Heart right ventricle (tissue), 16 donors: ENCODE measurements around the gene MPC1. TPM values are rescaled to one million over a fixed set of nuclear protein-coding genes. Genes with fewer than 3 reads are reported as not detected.

Source experiments
- ATAC-seq, 8 donors: fragments of 200-7000 bp; cut with Tn5 transposase; one replicate each; pipeline ENCODE4 v1.9.1; 2020; ENCODE audit warnings: mild to moderate bottlenecking in 8 of 8, moderate library complexity in 8 of 8, moderate number of reproducible peaks in 1 of 8
- DNase-seq, 2 donors: peaks; one replicate each; pipeline ENCODE4 v3.0.0-alpha.2; 2020
- H3K27ac ChIP-seq, 10 donors: fragments of 200-600 bp; sonication (generic) in 2 of 10; one replicate each; pipeline versions ENCODE4 v1.5.0 to v1.8.0; 2020 to 2022; ENCODE audit warnings: mild to moderate bottlenecking in 3 of 10
- H3K27me3 ChIP-seq, 7 donors: fragments of 200-600 bp; one replicate each; pipeline ENCODE4 v1.8.0; 2021 to 2022; ENCODE audit warnings: mild to moderate bottlenecking in 2 of 7
- H3K36me3 ChIP-seq, 9 donors: fragments of 200-600 bp; sonication (generic) in 1 of 9; one replicate each; pipeline versions ENCODE4 v1.5.0 to v1.8.0; 2020 to 2022; ENCODE audit warnings: mild to moderate bottlenecking in 2 of 9
- H3K4me1 ChIP-seq, 9 donors: fragments of 200-600 bp; sonication (generic) in 1 of 9; one replicate each; pipeline versions ENCODE4 v1.5.0 to v1.8.0; 2020 to 2022; ENCODE audit warnings: mild to moderate bottlenecking in 4 of 9
- H3K4me3 ChIP-seq, 10 donors: fragments of 200-600 bp; sonication (generic) in 2 of 10; one replicate each; pipeline versions ENCODE4 v1.5.0 to v1.8.0; 2020 to 2022; ENCODE audit warnings: mild to moderate bottlenecking in 7 of 10, moderate library complexity in 2 of 10
- H3K9me3 ChIP-seq, 11 donors: fragments of 200-600 bp in 10 of 11; sonication (generic) in 2 of 11; one replicate each; pipeline versions ENCODE4 v1.5.0 to v1.8.0; 2013 to 2022; ENCODE audit warnings: mild to moderate bottlenecking in 2 of 11, control low read depth in 1 of 11, moderate library complexity in 1 of 11
- WGBS, 2 donors: extraction: QIAGEN DNeasy Blood & Tissue Kit; methylation state at CpG; one replicate each; pipeline ENCODE4 v1.1.7; 2013; ENCODE audit warnings: inconsistent platforms in 1 of 2; 5-methylcytosine and 5-hydroxymethylcytosine counted together
- intact Hi-C, 10 donors: fragments of 100-400 bp; cut with DNase I; formaldehyde crosslinking; loops; one replicate each; pipeline versions ENCODE4 v1.11.1 to v1.14.2; 2022
- long read RNA-seq, 3 donors: library from polyadenylated mRNA; unstranded; transcript quantifications; one replicate each; pipeline ENCODE4 v2.0.0, GENCODE V29; 2020 to 2021
- polyA plus RNA-seq, 2 donors: library from polyadenylated mRNA; stranded (reverse); fragments of 200-250 nt; gene quantifications; one replicate each; pipeline ENCODE4 v1.2.3, GENCODE V29; 2013
- total RNA-seq, 10 donors: library from RNA; stranded (reverse); fragmentation: NEBNext Ultra II Directional in 3 of 10; extraction: Animal tissue kit (Norgen Biotek cat#: 25700) in 3 of 10; gene quantifications; one replicate each; pipeline versions ENCODE4 v1.2.1 to v1.2.4, GENCODE V29; 2021 to 2023
- TF ChIP-seq, protein P1 (sequence below), 9 donors: fragments of 200-600 bp; sonication (generic) in 2 of 9; IDR thresholded peaks; one replicate each; pipeline versions ENCODE4 v1.5.0 to v1.8.0; 2021 to 2022; ENCODE audit warnings: antibody characterized with exemption in 9 of 9, mild to moderate bottlenecking in 5 of 9, moderate library complexity in 1 of 9
- donor health status: Arrhythmogenic right ventricular cardiomyopathy.
- donor health status: ischemic (EF 13 %, LVEDD 7.1; RV severe dilation, severe dysfunction).
- donor health status: healthy with polysubstance abuse.
- donor health status: DM: no; HTN: yes; CAD: no.
- donor health status: DM: no; HTN: no; CAD: no.
- donor health status: ischemic (EF 25% LVEDD 6.9; RV normal size, moderate dysfunction).
- donor health status: ischemic (EF 25% LVEDD 5.7; RV mildly dilated, moderate dysfunction).
- donor health status: healthy.
- donor health status: DM: yes; HTN: yes; CAD: no.
- donor health status: Ischemic cardiomyopathy.
- donor health status: ischemic (EF 35%, LVEDD 5.7; RV mildly dilated, moderate dysfunction).
- donor health status: nonischemic (EF 11% LVEDD 7.7; RV severe dilation, severe dysfunction).
- donor health status: DM: yes; HTN: yes; CAD: no.
- donor health status: PGD.
- donor health status: ischemic (EF 29% LVEDD 5.4; RV normal size, mild dysfunction).
- donor health status: nonischemic (EF 23%, LVEDD 6.1; RV moderate dilation, normal function).

The MPC1 gene
- total RNA-seq (100 to 1,000 TPM; 276 to 736 (median 588) TPM), polyA plus RNA-seq (100 to 1,000 TPM; 358 to 359 TPM)
- long read RNA-seq, donor 1, transcript MPC1-201 (4 exons, 976 nt) = major isoform, 261 of 279 reads
- long read RNA-seq, donor 1, partial matches to known transcripts = 5 of 279 reads
- long read RNA-seq, donor 1, other reads (novel, unspliced or antisense) = 13 of 279 reads
- long read RNA-seq, donor 2, transcript MPC1-201 (4 exons, 976 nt) = major isoform, 576 of 626 reads
- long read RNA-seq, donor 2, partial matches to known transcripts = 16 of 626 reads
- long read RNA-seq, donor 2, other reads (novel, unspliced or antisense) = 33 of 626 reads
- long read RNA-seq, donor 3, transcript MPC1-201 (4 exons, 976 nt) = major isoform, 173 of 199 reads
- long read RNA-seq, donor 3, partial matches to known transcripts = 7 of 199 reads
- long read RNA-seq, donor 3, other reads (novel, unspliced or antisense) = 19 of 199 reads

GRCh38 chr6:166382933-166383801, at the start of gene MPC1:
Gene MPC1 (minus strand): TSS chr6:166382940. CDS start chr6:166382876, 64 bp downstream.
- no peaks in the 10 kb centered on the region for H3K27me3 ChIP-seq
- peak; percentile 96 to 97 for DNase-seq
- TF ChIP-seq, protein P1, sequence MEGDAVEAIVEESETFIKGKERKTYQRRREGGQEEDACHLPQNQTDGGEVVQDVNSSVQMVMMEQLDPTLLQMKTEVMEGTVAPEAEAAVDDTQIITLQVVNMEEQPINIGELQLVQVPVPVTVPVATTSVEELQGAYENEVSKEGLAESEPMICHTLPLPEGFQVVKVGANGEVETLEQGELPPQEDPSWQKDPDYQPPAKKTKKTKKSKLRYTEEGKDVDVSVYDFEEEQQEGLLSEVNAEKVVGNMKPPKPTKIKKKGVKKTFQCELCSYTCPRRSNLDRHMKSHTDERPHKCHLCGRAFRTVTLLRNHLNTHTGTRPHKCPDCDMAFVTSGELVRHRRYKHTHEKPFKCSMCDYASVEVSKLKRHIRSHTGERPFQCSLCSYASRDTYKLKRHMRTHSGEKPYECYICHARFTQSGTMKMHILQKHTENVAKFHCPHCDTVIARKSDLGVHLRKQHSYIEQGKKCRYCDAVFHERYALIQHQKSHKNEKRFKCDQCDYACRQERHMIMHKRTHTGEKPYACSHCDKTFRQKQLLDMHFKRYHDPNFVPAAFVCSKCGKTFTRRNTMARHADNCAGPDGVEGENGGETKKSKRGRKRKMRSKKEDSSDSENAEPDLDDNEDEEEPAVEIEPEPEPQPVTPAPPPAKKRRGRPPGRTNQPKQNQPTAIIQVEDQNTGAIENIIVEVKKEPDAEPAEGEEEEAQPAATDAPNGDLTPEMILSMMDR (IDR thresholded peaks at IDR 0.05) = no peak
- ATAC-seq = peak; percentile 96 to 98 (median 96)
- intact Hi-C loops = loop anchor here in 7 of 10 donors (2.0 to 5.0 kb wide), 7 partner anchors 18 to 226 kb away; partner anchors contain the start of gene SFT2D1 (in 6 of the 7)
- H3K4me1 ChIP-seq = peaks cover 3 to 40% (median 25%) of the 10 kb centered on the region in 9 donors
- 0 to 1% methylated on average over 77 to 94 of the region's 94 CpGs for WGBS, 2 donors
- H3K4me3 ChIP-seq = peak within 1 kb of the TSS; percentile 69 to 97 (median 91)
- peak within 1 kb of the TSS; percentile 91 to 98 (median 96) for H3K27ac ChIP-seq
- no peaks in the 10 kb centered on the region for H3K9me3 ChIP-seq
- H3K36me3 ChIP-seq = no peaks in the 10 kb centered on the region

DNA sequence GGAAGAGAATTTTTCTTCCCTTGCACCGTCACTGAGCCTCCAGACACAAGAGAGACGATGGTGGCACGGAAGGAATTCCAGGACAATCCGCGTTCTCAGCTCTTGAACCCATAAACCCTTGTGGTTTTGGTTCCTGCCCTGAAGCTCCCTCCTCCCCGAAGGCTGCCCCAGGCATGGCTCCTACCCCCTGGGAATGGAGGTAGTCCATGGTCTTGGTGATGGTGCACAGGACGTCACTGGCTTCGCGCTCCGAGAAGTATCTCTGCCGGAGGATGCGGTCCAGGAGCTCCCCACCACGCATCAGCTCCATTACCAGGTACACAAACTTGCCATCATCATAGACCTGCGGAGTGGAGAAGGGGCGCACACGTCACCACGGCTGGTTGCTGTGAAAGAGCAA, 47.5 kb upstream of the MPC1 start:
- DNase-seq = no peak
- intact Hi-C loops = no loop called here
- H3K4me1 ChIP-seq = peaks cover 0 to under 1% (median 0%) of the 10 kb centered on the region in 9 donors
- WGBS, 2 donors = 97% methylated on average over 17 of the region's 17 CpGs
- no peak for ATAC-seq
- no peak overlapping the region for H3K4me3 ChIP-seq
- H3K27ac ChIP-seq = no peak overlapping the region
- peaks cover 0 to 11% (median 0%) of the 10 kb centered on the region in 11 donors for H3K9me3 ChIP-seq
- H3K27me3 ChIP-seq = no peaks in the 10 kb centered on the region
- TF ChIP-seq, protein P1 (IDR thresholded peaks at IDR 0.05) = no peak
- peaks cover 0 to 52% (median 29%) of the 10 kb centered on the region in 9 donors for H3K36me3 ChIP-seq

GRCh38 chr6:166424431-166424830, 41.7 kb upstream of the MPC1 start:
- Histone ChIP-seq H3K9me3 (peaks cover 0 to 10% (median 0%) of the 10 kb centered on the region in 11 donors), H3K4me3 (no peak overlapping the region), H3K27me3 (no peaks in the 10 kb centered on the region), H3K4me1 (peaks cover 0 to 10% (median 0%) of the 10 kb centered on the region in 9 donors), H3K27ac (no peak overlapping the region), H3K36me3 (peaks cover 0 to 64% (median 14%) of the 10 kb centered on the region in 9 donors)
- DNase-seq (no peak), ATAC-seq (no peak)
- intact Hi-C loops = no loop called here
- 84 to 91% methylated on average over 12 of the region's 12 CpGs for WGBS, 2 donors
- TF ChIP-seq, protein P1 (IDR thresholded peaks at IDR 0.05) = no peak

DNA sequence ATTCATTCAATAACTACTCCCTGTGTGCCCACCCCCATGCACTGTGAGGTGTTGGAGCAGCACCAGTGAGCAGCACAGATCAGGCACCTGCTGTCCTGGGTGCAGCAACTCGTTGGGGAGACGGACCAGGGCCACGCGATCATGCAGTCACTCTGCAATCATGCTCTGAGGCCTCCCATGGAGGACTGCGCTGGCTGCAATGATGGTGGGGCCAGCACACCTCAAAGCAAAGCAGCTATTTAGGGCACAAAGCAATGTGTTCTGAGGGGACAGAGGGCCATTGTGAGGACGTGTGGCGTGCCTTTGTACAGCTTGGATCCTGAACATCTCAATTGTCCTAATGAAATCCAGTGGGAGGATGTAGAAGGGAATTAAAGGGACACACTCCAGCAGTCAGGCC, 41.0 kb upstream of the MPC1 start:
- peaks cover 0 to 10% (median 0%) of the 10 kb centered on the region in 9 donors for H3K4me1 ChIP-seq
- no peak overlapping the region for H3K27ac ChIP-seq
- 83 to 88% methylated on average over 7 of the region's 7 CpGs for WGBS, 2 donors
- TF ChIP-seq, protein P1 (IDR thresholded peaks at IDR 0.05) = no peak
- peaks cover 0 to 4% (median 0%) of the 10 kb centered on the region in 11 donors for H3K9me3 ChIP-seq
- H3K36me3 ChIP-seq = peaks cover 0 to 66% (median 20%) of the 10 kb centered on the region in 9 donors
- ATAC-seq = no peak
- DNase-seq = no peak
- H3K4me3 ChIP-seq = no peak overlapping the region
- H3K27me3 ChIP-seq = no peaks in the 10 kb centered on the region
- intact Hi-C loops = no loop called here
